ENCODE results near the gene NFX1. TPM values are rescaled to one million over a fixed set of nuclear protein-coding genes. Genes with fewer than 3 reads are reported as not detected.
A peak's percentile ranks its signal among the peaks of the same experiment; 100 is the strongest.

Gene NFX1
- total and polyA plus RNA-seq, 9 of the 15 experiments (the other 6 are each of a cell fraction or from before 2014, with no cell fraction given), result 8.8 to 38.9 (median 26.8) TPM

DNA sequence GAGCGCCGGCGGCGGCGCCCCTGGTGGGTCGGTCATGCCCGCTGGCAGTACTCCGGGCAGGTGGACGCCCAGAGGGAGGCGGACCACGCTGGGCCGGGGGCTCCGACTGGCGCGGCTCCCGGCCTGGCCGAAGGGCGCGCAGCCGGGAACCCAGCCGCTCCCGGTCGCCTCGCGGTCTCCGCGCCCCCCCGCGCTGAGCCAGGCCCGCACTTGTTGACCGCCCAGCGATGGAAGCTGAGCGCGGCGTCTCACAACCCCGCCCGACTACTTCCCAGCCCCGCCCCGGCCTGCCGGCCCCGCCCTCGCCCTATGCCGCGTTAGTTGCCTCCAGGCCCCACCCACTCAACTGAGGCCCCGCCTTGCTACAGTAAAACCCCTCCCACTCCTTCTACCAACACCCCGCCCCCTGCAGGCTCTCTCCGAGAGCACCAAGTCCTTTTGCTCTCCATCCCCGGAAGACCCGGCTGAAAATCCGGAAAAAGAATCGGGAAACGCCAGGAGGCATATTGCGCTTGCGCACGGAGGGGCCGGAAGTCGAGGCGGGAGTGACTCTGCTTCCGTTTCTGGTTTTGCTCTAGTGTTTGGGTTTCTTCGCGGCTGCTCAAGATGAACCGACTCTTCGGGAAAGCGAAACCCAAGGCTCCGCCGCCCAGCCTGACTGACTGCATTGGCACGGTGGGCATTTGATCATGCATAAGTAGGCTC, 25.7 kb upstream of the NFX1 start, which contains the start of the genes BAG1 and CHMP5 (continued):
- TF ChIP-seq, protein P1, sequence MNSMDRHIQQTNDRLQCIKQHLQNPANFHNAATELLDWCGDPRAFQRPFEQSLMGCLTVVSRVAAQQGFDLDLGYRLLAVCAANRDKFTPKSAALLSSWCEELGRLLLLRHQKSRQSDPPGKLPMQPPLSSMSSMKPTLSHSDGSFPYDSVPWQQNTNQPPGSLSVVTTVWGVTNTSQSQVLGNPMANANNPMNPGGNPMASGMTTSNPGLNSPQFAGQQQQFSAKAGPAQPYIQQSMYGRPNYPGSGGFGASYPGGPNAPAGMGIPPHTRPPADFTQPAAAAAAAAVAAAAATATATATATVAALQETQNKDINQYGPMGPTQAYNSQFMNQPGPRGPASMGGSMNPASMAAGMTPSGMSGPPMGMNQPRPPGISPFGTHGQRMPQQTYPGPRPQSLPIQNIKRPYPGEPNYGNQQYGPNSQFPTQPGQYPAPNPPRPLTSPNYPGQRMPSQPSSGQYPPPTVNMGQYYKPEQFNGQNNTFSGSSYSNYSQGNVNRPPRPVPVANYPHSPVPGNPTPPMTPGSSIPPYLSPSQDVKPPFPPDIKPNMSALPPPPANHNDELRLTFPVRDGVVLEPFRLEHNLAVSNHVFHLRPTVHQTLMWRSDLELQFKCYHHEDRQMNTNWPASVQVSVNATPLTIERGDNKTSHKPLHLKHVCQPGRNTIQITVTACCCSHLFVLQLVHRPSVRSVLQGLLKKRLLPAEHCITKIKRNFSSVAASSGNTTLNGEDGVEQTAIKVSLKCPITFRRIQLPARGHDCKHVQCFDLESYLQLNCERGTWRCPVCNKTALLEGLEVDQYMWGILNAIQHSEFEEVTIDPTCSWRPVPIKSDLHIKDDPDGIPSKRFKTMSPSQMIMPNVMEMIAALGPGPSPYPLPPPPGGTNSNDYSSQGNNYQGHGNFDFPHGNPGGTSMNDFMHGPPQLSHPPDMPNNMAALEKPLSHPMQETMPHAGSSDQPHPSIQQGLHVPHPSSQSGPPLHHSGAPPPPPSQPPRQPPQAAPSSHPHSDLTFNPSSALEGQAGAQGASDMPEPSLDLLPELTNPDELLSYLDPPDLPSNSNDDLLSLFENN (IDR thresholded peaks at IDR 0.05; ENCODE audit: low read depth in 2 of 2, low read length in 2 of 2), result no peak
- TF ChIP-seq PTBP1 (IDR thresholded peaks at IDR 0.05; ENCODE audit: low read depth, low read length), result no peak
- no peak for TF ChIP-seq ZNF274 (IDR thresholded peaks at IDR 0.05; ENCODE audit: borderline replicate concordance, low read depth, low read length)
- TF ChIP-seq ZNF57 (CRISPR knock-in tag; IDR thresholded peaks at IDR 0.05), result no peak
- TF ChIP-seq KLF6 (CRISPR knock-in tag; IDR thresholded peaks at IDR 0.05; ENCODE audit: borderline replicate concordance), result no peak
- TF ChIP-seq HCFC1 (IDR thresholded peaks at IDR 0.05; ENCODE audit: low read depth, low read length), result peak; percentile 61
- no peak for TF ChIP-seq CEBPZ (IDR thresholded peaks at IDR 0.05; ENCODE audit: borderline replicate concordance, low read depth, low read length)
- no peak for TF ChIP-seq KLF13 (tag; IDR thresholded peaks at IDR 0.05; ENCODE audit: borderline replicate concordance, low read depth)
- no peak for TF ChIP-seq BRF1 (IDR thresholded peaks at IDR 0.05; ENCODE audit: borderline replicate concordance, extremely low read depth, insufficient read length)
- TF ChIP-seq ZNF696 (CRISPR knock-in tag; conservative IDR thresholded peaks at IDR 0.05), result no peak
- TF ChIP-seq ZC3H4 (CRISPR knock-in tag; IDR thresholded peaks at IDR 0.05; ENCODE audit: borderline replicate concordance), result no peak
- TF ChIP-seq TOE1 (IDR thresholded peaks at IDR 0.05; ENCODE audit: borderline replicate concordance), result no peak
- TF ChIP-seq TOE1 (CRISPR knock-in tag; IDR thresholded peaks at IDR 0.05; ENCODE audit: borderline replicate concordance, low read depth), result no peak
- TF ChIP-seq CREBBP (IDR thresholded peaks at IDR 0.05; ENCODE audit: low read depth, low read length), result no peak
- no peak for TF ChIP-seq TFAP4 (CRISPR knock-in tag; IDR thresholded peaks at IDR 0.05; ENCODE audit: borderline replicate concordance)
- 0 out of 2 replicates have a peak, but pooled peaks have one; percentile 17 for TF ChIP-seq SPI1 (IDR thresholded peaks at IDR 0.05; ENCODE audit: borderline replicate concordance, low read depth, low read length)
- no peak for TF ChIP-seq ZNF282 (CRISPR knock-in tag; IDR thresholded peaks at IDR 0.05)
- no peak for TF ChIP-seq PHF21A (IDR thresholded peaks at IDR 0.05; ENCODE audit: borderline replicate concordance, low read depth)
- no peak for TF ChIP-seq PREB (CRISPR knock-in tag; IDR thresholded peaks at IDR 0.05)

Data from K562 (cell line).